ENCODE measurements around the gene NCOA1. TPM values are rescaled to one million over a fixed set of nuclear protein-coding genes. Genes with fewer than 3 reads are reported as not detected.
"Not testable (repeated sequence)": the region's sequence is repeated elsewhere in the genome, so short reads cannot be mapped to it uniquely, and the experiment has no call there.

NCOA1 gene
- polyA plus RNA-seq, 1 donor from 2014 or later, result 23.0 TPM

DNA sequence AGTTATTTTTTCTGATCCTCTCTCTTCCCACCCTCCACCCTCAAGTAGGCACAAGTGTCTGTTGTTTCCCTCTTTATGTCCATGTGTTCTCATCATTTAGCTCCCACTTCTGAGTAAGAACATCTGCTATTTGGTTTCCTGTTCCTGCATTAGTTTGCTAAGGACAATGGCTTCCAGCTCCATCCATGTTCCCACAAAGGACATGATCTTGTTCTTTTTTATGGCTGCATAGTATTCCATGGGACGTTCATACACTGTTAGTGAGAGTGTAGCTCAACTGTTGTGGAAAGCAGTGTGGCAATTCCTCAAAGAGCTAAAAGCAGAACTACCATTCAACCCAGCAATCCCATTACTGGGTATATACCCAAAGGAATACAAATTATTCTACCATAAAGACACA is 22.6 kb upstream of the NCOA1 start:
- not testable (repeated sequence) for H3K9me3 ChIP-seq (ENCODE audit: low read length); H3F3A ChIP-seq (ENCODE audit: insufficient read depth, low read length, poor library complexity, severe bottlenecking); H3K4me3 ChIP-seq (ENCODE audit: low read length); H4K20me1 ChIP-seq (ENCODE audit: insufficient read depth); H3K79me2 ChIP-seq (replicated peaks; ENCODE audit: insufficient read depth, low read length); H2AFZ ChIP-seq (ENCODE audit: low read depth, low read length); H3K27me3 ChIP-seq (ENCODE audit: insufficient read depth, low read depth, low read length); H3K9ac ChIP-seq (ENCODE audit: low read length); H3K4me2 ChIP-seq (ENCODE audit: low read length); H3K27ac ChIP-seq (ENCODE audit: low read length); H3K9me2 ChIP-seq (ENCODE audit: insufficient read depth, low read length); H3K36me3 ChIP-seq (ENCODE audit: insufficient read depth, low read length)

DNA sequence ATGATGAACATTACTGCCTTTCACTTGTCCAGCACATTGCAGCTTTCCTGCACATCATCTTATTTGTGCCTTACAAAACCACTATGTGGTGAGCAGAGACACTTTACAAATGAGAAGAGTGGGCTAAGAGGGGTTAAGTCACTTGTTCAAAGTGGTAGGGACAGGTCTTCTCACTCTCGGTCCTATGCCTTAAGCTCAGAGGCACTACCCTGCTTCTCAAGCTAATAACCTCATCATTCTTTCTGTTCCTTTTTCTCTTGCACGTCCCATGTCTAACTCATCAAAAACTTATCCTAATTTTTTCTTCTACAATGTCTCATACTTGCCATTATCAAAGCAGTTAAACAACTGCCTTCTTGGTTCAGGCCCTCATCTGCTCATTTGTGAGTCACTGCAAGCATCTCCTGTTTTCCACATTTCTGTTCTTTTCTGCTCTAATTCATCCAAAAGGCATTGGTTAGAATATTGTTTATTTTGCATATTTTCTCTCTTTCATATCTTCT is 21.9 kb upstream of the NCOA1 start:
- H2AFZ ChIP-seq (ENCODE audit: low read depth, low read length), result no peak overlapping the region
- no peak overlapping the region for H3K9ac ChIP-seq (ENCODE audit: low read length)
- H3F3A ChIP-seq (ENCODE audit: insufficient read depth, low read length, poor library complexity, severe bottlenecking), result no peaks in the 10 kb centered on the region
- H3K79me2 ChIP-seq (replicated peaks; ENCODE audit: insufficient read depth, low read length), result no peaks in the 10 kb centered on the region
- H4K20me1 ChIP-seq (ENCODE audit: insufficient read depth), result no peaks in the 10 kb centered on the region
- H3K27me3 ChIP-seq (ENCODE audit: insufficient read depth, low read depth, low read length), result no peaks in the 10 kb centered on the region
- no peak for TF ChIP-seq EZH2 (IDR thresholded peaks at IDR 0.05; ENCODE audit: borderline replicate concordance, insufficient read depth, low read length, poor library complexity, severe bottlenecking)
- TF ChIP-seq, protein P1, sequence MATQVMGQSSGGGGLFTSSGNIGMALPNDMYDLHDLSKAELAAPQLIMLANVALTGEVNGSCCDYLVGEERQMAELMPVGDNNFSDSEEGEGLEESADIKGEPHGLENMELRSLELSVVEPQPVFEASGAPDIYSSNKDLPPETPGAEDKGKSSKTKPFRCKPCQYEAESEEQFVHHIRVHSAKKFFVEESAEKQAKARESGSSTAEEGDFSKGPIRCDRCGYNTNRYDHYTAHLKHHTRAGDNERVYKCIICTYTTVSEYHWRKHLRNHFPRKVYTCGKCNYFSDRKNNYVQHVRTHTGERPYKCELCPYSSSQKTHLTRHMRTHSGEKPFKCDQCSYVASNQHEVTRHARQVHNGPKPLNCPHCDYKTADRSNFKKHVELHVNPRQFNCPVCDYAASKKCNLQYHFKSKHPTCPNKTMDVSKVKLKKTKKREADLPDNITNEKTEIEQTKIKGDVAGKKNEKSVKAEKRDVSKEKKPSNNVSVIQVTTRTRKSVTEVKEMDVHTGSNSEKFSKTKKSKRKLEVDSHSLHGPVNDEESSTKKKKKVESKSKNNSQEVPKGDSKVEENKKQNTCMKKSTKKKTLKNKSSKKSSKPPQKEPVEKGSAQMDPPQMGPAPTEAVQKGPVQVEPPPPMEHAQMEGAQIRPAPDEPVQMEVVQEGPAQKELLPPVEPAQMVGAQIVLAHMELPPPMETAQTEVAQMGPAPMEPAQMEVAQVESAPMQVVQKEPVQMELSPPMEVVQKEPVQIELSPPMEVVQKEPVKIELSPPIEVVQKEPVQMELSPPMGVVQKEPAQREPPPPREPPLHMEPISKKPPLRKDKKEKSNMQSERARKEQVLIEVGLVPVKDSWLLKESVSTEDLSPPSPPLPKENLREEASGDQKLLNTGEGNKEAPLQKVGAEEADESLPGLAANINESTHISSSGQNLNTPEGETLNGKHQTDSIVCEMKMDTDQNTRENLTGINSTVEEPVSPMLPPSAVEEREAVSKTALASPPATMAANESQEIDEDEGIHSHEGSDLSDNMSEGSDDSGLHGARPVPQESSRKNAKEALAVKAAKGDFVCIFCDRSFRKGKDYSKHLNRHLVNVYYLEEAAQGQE (IDR thresholded peaks at IDR 0.05; ENCODE audit: borderline replicate concordance), result no peak
- no peak overlapping the region for H3K4me3 ChIP-seq (ENCODE audit: low read length)
- no peak overlapping the region for H3K4me2 ChIP-seq (ENCODE audit: low read length)
- H3K36me3 ChIP-seq (ENCODE audit: insufficient read depth, low read length), result no peaks in the 10 kb centered on the region
- H3K9me2 ChIP-seq (ENCODE audit: insufficient read depth, low read length), result no peaks in the 10 kb centered on the region
- no peaks in the 10 kb centered on the region for H3K9me3 ChIP-seq (ENCODE audit: low read length)
- H3K27ac ChIP-seq (ENCODE audit: low read length), result no peak overlapping the region

DNA sequence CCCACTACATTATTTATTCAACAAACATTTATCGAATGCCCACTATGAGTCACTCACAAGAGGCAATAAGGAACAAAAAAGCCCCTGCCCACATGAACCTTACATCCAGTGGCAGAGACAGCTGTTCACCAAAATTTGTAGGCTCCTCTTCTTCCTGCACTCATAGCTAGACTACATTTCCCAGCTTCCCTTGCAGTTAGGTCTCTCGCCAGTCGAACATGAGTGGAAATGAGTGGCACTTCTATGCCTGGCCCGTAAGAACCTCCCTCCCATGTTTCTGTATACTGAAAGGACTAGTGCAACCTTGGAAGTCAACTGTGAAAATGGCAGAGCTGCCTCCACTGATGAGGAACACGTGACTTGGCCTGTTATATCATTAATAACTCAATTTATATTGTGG is 19.4 kb upstream of the NCOA1 start:
- Histone ChIP-seq H3F3A (ENCODE audit: insufficient read depth, low read length, poor library complexity, severe bottlenecking) (no peaks in the 10 kb centered on the region), H2AFZ (ENCODE audit: low read depth, low read length) (no peak overlapping the region), H3K27me3 (ENCODE audit: insufficient read depth, low read depth, low read length) (no peaks in the 10 kb centered on the region), H4K20me1 (ENCODE audit: insufficient read depth) (no peaks in the 10 kb centered on the region), H3K36me3 (ENCODE audit: insufficient read depth, low read length) (no peaks in the 10 kb centered on the region), H3K9me3 (ENCODE audit: low read length) (no peaks in the 10 kb centered on the region), H3K4me3 (ENCODE audit: low read length) (no peak overlapping the region), H3K9ac (ENCODE audit: low read length) (no peak overlapping the region), H3K9me2 (ENCODE audit: insufficient read depth, low read length) (no peaks in the 10 kb centered on the region), H3K27ac (ENCODE audit: low read length) (no peak overlapping the region), H3K79me2 (replicated peaks; ENCODE audit: insufficient read depth, low read length) (no peaks in the 10 kb centered on the region), H3K4me2 (ENCODE audit: low read length) (no peak overlapping the region)
- TF ChIP-seq TAF1 (IDR thresholded peaks at IDR 0.05; ENCODE audit: low read depth) (no peak), POLR2AphosphoS5 (IDR thresholded peaks at IDR 0.05) (no peak), MXI1 (conservative IDR thresholded peaks at IDR 0.05; ENCODE audit: poor library complexity, severe bottlenecking) (no peak), SMC3 (conservative IDR thresholded peaks at IDR 0.05; ENCODE audit: poor library complexity) (no peak)

DNA sequence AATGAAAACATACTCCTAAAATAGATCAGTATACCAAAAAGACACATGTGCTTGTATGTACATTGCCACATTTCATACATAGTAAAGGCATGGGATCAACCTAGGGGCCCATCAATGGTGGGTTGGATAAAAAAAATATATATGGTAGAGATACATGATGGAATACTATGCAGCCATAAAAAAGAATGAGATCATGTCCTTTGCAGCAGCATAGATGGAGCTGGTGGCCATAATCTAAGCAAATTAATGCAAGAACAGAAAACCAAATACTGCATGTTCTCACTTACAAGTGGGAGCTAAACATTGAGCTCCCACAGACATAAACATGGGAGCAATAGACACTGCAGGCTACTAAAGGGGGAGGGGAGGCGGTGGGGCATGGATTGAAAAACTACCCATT is 18.6 kb upstream of the NCOA1 start:
- no peak overlapping the region for H3K4me2 ChIP-seq (ENCODE audit: low read length)
- no peaks in the 10 kb centered on the region for H3K27me3 ChIP-seq (ENCODE audit: insufficient read depth, low read depth, low read length)
- no peaks in the 10 kb centered on the region for H3F3A ChIP-seq (ENCODE audit: insufficient read depth, low read length, poor library complexity, severe bottlenecking)
- TF ChIP-seq MXI1 (conservative IDR thresholded peaks at IDR 0.05; ENCODE audit: poor library complexity, severe bottlenecking), result no peak
- TF ChIP-seq CTCF (IDR thresholded peaks at IDR 0.05; ENCODE audit: poor library complexity, severe bottlenecking), result no peak
- H3K9me3 ChIP-seq (ENCODE audit: low read length), result no peaks in the 10 kb centered on the region
- no peaks in the 10 kb centered on the region for H3K79me2 ChIP-seq (replicated peaks; ENCODE audit: insufficient read depth, low read length)
- H3K9me2 ChIP-seq (ENCODE audit: insufficient read depth, low read length), result no peaks in the 10 kb centered on the region
- H3K9ac ChIP-seq (ENCODE audit: low read length), result no peak overlapping the region
- no peak overlapping the region for H2AFZ ChIP-seq (ENCODE audit: low read depth, low read length)
- H3K36me3 ChIP-seq (ENCODE audit: insufficient read depth, low read length), result no peaks in the 10 kb centered on the region
- no peak overlapping the region for H3K4me3 ChIP-seq (ENCODE audit: low read length)
- H3K27ac ChIP-seq (ENCODE audit: low read length), result no peak overlapping the region
- no peaks in the 10 kb centered on the region for H4K20me1 ChIP-seq (ENCODE audit: insufficient read depth)
